OCI-LY3 (cell line): Measurements from ENCODE around the gene UGT2B7.

Source experiments
- EZH2phosphoT487 ChIP-seq: fragments of 200-600 bp; shearing (Covaris generic); IDR thresholded peaks from 2 replicates; pipeline ENCODE4 v1.6.1; 2018; ENCODE audit warnings: antibody characterized with exemption, mixed run types, low read depth
- TF ChIP-seq, protein P1 (sequence below): fragments of 200-600, 300-600 bp; sonication (generic); IDR thresholded peaks from 2 replicates; pipeline ENCODE4 v1.5.1; 2014; ENCODE audit warnings: antibody characterized with exemption, low read length, low read depth

DNA sequence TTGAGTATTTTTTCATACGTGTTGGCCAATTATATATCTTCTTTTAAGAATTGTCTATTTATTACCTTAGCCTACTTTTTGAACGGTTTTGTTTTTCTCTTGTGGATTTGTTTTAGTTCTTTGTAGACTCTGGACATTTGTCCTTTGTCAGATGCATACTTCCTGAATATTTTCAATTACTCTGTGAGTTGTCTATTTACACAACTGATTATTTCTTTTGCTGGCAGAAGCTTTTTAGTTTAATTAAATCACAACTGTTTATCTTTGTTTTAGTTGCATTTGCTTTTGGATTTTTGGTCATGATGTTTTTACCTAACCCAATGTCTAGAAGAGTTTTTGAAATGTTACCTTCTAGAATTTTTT is 19.6 kb downstream of the UGT2B7 start:
- no peak for TF ChIP-seq EZH2phosphoT487
- TF ChIP-seq, protein P1, sequence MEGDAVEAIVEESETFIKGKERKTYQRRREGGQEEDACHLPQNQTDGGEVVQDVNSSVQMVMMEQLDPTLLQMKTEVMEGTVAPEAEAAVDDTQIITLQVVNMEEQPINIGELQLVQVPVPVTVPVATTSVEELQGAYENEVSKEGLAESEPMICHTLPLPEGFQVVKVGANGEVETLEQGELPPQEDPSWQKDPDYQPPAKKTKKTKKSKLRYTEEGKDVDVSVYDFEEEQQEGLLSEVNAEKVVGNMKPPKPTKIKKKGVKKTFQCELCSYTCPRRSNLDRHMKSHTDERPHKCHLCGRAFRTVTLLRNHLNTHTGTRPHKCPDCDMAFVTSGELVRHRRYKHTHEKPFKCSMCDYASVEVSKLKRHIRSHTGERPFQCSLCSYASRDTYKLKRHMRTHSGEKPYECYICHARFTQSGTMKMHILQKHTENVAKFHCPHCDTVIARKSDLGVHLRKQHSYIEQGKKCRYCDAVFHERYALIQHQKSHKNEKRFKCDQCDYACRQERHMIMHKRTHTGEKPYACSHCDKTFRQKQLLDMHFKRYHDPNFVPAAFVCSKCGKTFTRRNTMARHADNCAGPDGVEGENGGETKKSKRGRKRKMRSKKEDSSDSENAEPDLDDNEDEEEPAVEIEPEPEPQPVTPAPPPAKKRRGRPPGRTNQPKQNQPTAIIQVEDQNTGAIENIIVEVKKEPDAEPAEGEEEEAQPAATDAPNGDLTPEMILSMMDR = no peak
